ENCODE measurements around the gene PCDH8.

The PCDH8 gene

GRCh38 chr13:52851137-52851962 lies 2.9 kb upstream of the PCDH8 start:
- no peak for DNase-seq (ENCODE audit: low spot score)

GRCh38 chr13:52850396-52851136 lies 2.1 kb upstream of the PCDH8 start:
- no peak for DNase-seq (ENCODE audit: low spot score)

DNA sequence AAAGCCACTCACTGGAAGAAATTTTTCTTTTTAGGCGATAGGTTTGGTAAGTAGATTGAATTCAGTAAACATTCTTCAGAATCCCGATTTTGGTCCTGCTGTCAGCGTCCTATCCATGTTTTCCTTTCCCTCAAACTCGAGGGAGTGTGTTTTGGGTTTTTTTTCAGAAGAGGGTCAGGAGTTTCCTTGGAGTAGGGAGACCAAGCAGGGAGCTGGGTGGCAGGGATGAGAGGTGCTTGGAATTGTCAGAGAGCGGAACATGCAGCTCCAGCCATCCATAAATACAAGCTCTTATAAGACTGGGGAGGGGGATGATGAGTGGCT lies 1.6 kb upstream of the PCDH8 start:
- no peak for DNase-seq (ENCODE audit: low spot score)

DNA sequence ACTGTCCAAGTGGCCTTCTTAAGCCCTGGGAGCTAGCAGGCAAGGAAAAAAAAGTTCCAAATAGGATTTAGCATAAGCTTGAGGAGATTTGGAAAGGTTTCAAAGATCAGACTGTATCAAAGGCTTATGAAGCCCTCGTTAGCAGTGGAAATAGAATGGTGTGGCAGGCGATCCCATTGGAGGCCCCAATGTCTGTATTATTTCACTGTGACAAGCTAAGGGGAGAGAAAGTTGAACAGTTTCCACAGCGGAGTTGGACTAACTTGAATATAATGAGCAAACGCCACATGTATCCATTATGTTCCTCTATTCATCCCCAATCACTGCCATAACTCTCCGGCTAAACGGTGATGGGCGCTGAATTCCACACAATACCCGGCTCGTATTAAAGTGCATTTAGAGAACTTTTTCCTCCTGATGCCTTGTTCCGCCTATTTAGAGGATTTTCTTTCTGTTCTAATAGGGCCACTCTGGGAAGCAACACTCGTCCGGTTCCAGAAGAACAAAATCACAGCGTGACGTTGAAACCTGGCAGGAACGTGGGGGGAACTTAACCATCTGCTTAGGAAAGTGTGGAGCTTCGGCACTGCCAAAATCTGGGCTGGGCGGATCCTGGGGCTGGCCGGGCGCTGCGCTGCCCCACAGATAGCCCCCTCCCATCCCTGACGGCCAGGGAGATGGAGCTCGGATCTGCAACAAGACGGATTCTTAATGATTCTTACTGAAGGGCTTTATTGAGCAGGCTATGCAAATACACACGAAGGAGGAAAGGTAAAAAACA lies 1.0 kb upstream of the PCDH8 start:
- no peak for DNase-seq (ENCODE audit: low spot score)

DNA sequence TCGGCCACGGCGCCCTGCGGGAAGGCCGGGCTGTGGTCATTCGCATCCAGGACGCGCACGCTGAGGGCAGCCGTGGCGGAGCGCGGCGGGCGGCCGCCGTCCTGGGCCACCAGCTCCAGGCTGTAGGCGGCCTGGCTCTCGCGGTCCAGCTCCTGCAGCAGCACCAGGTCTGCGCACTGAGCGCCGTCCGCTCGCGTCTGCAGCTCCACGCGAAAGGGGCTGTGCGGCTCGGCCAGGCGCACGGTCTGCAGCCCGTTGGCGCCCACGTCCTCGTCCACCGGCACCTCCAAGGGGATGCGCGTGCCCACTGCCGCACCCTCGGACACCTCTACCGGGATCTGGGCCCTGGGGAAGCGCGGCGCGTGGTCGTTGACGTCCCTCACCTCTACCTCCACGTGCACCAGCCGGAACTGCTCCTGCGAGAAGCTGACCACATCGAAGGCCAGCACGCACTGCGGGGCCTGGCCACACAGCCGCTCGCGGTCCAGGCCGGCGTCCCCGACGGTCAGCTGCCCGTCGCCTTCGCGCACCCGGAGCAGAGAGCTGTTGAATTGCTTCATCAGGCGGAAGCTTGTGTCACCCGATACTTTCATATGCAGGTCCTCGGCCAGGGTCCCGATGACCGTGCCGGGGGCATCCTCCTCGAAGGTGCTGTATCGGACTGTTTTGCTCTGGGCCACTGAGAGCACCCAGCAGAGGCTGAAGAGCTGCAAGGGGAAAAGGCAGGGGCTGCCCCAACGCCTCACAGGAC lies 583 bp downstream of the PCDH8 start:
- no peak for DNase-seq (ENCODE audit: low spot score)

- no peak for DNase-seq (ENCODE audit: low spot score)
Measured at GRCh38 chr13:52847322-52847681, 1.1 kb downstream of the PCDH8 start.

GRCh38 chr13:52846567-52847321 lies 1.7 kb downstream of the PCDH8 start:
- DNase-seq (ENCODE audit: low spot score) = no peak

DNA sequence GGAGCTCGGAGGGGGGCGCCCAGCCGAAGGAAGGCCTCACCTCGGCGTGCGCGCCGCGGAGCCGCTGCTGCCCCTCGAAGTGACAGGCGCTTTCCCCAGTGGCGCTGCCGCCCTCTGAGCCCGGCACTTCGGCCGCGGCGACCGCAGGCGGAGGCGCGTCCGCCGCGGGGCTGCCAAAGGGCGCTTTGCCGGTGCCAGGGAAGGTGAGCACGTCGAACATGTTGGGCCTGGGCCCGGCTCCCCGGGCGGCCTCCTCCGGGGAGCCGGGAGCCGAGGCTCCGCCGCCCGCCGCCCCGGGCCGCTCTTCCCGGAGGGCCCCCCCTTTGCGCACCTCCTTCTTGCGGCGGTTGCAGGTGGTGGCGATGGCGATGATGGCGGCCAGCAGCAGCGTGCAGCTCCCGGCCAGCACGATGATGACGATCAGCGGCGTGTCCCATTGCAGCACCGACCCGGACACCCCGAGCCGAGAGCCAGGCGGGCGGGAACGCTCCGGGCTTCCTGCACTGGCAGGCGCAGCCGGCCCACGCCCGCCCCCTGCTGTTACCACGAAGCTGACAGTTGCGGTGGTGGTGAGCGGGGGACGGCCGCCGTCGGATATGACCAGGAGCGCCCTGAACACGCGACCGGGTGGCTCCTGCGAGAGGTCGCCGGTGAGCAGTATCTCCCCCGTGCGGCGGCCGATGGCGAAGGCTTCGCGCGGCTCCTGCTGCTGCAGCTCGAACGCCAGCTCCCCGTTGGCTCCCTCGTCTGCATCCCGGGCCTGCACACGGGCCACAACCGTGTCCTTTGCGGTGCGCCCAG lies 2.5 kb downstream of the PCDH8 start:
- DNase-seq (ENCODE audit: low spot score) = no peak

- no peak for DNase-seq (ENCODE audit: low spot score)
Measured at GRCh38 chr13:52845334-52845761, 3.1 kb downstream of the PCDH8 start.

DNA sequence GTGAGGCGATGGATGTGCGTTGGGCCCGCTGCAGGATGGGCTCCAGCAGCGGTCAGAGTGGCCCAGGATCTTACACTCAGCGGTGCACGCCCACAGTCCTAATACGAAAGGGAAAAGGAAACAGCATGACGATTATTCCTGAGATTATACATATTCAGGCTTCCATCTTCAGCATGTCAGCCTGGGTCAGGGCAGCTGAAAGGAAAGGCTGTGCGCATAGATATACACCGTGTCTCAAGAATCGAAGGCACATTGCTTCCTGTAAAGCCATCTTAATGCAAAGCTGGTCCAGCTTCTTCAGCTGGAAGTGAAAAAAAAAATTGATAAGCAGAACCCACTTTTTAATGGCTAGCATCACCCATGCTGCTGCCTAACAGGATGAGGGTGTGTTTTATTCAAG lies 3.6 kb downstream of the PCDH8 start:
- no peak for DNase-seq (ENCODE audit: low spot score)

DNA sequence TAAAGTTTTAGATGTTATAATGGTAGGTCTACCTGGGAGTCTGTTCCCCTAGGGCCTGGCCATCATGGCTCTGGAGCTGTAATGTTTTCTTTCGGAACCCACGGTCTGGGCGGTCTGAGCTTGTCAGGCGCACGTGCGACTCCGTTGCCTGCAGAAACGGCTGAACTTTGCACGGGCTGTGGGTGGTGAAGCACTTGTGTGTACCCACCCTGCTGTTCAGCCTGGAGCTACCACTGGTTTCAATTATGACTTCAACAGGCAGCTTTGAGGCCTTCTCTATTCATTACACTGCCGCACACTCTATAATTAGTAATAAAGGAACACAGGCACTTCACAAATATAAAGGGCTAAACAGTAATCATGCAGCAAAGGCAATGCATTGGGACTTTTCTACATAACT lies 6.0 kb downstream of the PCDH8 start:
- DNase-seq (ENCODE audit: low spot score) = no peak

- DNase-seq (ENCODE audit: low spot score) = no peak
Measured at GRCh38 chr13:52840066-52840465, 8.4 kb downstream of the PCDH8 start.

DNA sequence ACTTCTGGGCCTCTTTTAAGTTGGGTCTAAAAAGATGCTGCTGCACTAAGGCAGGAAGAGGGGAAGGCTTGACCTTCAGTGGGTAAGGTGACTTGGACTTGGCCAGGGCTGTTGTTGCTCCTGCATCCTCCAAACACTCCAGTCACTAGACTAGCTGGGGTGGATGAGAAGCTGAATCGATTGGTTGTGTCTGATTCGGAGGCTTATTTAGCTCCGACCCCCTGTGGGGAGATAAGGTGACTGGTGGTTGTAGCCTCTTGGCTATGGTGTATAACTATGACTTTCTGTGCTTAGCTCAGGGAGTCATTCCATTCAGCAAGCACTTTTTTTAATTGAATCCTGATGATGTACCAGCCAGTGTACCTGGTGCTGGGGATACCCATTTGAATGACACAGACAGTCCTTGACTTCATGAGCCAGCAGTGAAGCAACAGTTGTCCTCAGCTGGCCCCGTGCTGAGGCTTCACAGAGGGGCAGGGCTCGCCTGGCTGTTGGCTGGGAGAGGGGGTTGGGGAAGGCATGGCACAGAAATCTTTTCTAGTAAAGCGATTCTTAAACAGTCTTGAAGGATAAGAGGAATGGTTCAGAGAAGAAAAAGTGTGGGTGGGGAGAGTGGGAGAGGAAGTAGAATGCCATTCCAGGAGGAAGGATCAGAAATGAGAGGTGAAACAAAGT lies 9.9 kb downstream of the PCDH8 start:
- no peak for DNase-seq (ENCODE audit: low spot score)

DNA sequence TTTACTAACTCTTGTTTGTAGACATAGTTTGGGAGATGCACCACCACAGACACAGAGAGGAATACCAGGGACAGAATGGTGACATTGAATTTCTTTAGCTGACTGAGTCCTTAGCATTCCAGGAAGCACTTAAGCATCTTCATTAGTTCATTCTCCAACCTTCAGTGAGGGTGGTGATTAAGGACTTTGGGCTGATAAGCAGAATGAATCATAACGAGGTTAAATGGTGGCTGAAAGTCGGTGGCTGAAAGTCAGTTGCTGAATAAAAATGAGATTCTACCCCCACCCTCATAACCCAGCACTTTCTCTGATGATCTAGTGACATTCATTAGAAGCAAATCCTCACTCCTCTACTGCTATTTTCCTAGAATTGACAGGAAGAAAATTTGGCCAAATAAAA lies 10.6 kb downstream of the PCDH8 start:
- no peak for DNase-seq (ENCODE audit: low spot score)

- DNase-seq (ENCODE audit: low spot score) = no peak
Measured at GRCh38 chr13:52835071-52835839, 13.2 kb downstream of the PCDH8 start.

DNA sequence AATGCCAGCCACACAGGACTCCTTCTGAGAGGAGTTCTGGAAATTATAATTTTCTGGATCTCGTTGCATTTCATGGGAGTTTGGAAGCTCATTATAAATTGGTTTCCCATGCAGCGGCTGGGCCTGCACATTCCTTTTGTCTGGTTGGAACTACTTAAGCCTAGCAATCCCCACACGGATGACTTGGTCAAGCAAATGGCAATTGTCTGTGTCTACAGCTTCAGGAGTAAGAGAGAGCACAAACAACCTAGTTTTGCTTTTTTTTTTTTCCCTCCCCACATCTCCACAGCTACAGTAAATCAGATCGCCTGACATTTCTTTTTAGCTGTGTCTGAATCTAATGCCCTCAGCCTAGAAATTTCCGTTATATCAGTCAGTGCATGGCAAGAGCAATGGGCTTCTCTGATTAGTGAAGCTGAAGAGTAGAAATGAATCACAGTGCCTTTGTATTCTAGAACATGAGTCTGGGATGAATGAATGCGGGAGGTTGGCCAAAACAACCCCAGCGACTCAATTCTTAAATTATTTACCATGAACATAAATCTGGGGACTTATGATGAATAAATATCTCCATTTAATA lies 15.1 kb downstream of the PCDH8 start:
- no peak for DNase-seq (ENCODE audit: low spot score)

DNA sequence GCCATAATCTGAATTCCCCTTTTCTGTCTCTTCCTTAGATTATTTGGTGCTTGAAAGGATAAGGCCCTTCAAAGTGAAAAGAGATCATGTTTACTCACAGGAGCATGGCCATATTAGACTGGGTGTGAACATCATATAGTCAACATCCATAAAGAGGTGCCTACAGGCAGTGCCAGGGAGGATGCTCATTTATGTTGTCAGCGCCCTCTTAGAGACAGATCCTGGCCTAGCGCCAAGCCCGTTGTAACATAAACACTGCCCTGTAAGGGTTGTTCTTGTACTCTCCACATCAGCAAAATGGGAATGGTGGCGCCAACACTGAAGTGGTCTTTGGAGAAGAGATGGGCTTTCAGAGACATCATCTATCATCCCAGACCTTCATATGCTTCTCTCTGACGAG lies 16.1 kb downstream of the PCDH8 start:
- no peak for DNase-seq (ENCODE audit: low spot score)

GRCh38 chr13:52830946-52831345 lies 17.5 kb downstream of the PCDH8 start:
- no peak for DNase-seq (ENCODE audit: low spot score)

DNA sequence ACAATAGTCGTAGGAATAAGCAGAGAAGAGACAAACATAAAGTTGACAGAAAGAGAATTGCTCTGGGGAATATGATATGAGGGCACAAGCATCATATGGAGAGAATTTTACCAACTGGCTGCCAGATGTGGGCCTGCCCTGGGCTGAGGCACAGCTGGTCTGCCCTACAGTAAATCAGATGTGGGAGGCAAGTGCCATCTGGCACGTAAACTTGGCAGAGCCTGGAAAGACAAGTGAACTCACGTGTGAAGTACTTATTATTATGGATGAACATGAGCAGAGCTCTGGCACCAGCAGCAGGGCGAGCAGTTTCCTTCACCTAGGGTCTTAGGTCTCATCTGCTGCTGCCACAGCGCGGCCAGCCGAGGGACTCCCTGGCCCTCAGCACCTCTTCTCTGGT lies 20.6 kb downstream of the PCDH8 start:
- no peak for DNase-seq (ENCODE audit: low spot score)

Measured in NAMALWA (cell line).